Measurements from ENCODE around the gene RNF150.

- no peak for TF ChIP-seq CTCF (conservative IDR thresholded peaks at IDR 0.05)
- no peak for TF ChIP-seq EZH2 (IDR thresholded peaks at IDR 0.05; ENCODE audit: low read depth)
These were observed 94.1 kb downstream of the RNF150 start for GRCh38 chr4:141039156-141039555.

Data from PC-9 (cell line).